ENCODE results near the gene MARCHF2. TPM values are rescaled to one million over a fixed set of nuclear protein-coding genes. Genes with fewer than 3 reads are reported as not detected.

The MARCHF2 gene
- total RNA-seq, 3 donors from 2014 or later (not counting 1 experiment from before 2014, with no cell fraction given), result 32.4 to 42.3 (median 37.2) TPM

GRCh38 chr19:8366961-8367326 is 46.2 kb upstream of the MARCHF2 start:
- H3K27ac Mint-ChIP-seq, result no peak overlapping the region
- no peak overlapping the region for H3K27ac ChIP-seq (ENCODE audit: low read length)
- peaks cover 6% of the 10 kb centered on the region for H3K27me3 ChIP-seq (ENCODE audit: control insufficient read depth, insufficient read depth, low read length)

GRCh38 chr19:8367327-8368001 is 45.6 kb upstream of the MARCHF2 start:
- peaks cover 8 to 20% of the 10 kb centered on the region in 2 donors for H3K27me3 Mint-ChIP-seq (ENCODE audit: low read depth in 2 of 2)
- H3K9me3 Mint-ChIP-seq, result no peaks in the 10 kb centered on the region
- peaks cover 6 to 17% of the 10 kb centered on the region in 2 donors for H3K4me1 Mint-ChIP-seq
- 26% methylated on average over 23 of the region's 23 CpGs for WGBS (ENCODE audit: insufficient coverage)
- H3K4me3 Mint-ChIP-seq, result no peak overlapping the region
- ATAC-seq (no peak), DNase-seq (no peak)
- Histone ChIP-seq H3K4me3 (ENCODE audit: low read length) (no peak overlapping the region), H3K4me1 (ENCODE audit: control insufficient read depth, insufficient read depth, low read length) (peaks cover 18% of the 10 kb centered on the region), H3K27ac (ENCODE audit: low read length) (no peak overlapping the region), H3K27me3 (ENCODE audit: control insufficient read depth, insufficient read depth, low read length) (peaks cover 6% of the 10 kb centered on the region), H3K9me3 (ENCODE audit: control insufficient read depth, insufficient read depth, low read length) (no peaks in the 10 kb centered on the region), H3K36me3 (ENCODE audit: control insufficient read depth, insufficient read depth, low read length) (no peaks in the 10 kb centered on the region)
- intact Hi-C loops (cut with micrococcal nuclease), result no loop called here
- TF ChIP-seq CTCF (IDR thresholded peaks at IDR 0.05), result no peak
- H3K36me3 Mint-ChIP-seq, result no peaks in the 10 kb centered on the region
- H3K27ac Mint-ChIP-seq, result no peak overlapping the region

More at GRCh38 chr19:8366961-8367326, 46.2 kb upstream of the MARCHF2 start:
- Mint-ChIP-seq H3K9me3 (no peaks in the 10 kb centered on the region), H3K27me3 (ENCODE audit: low read depth in 2 of 2) (peaks cover 8 to 20% of the 10 kb centered on the region in 2 donors), H3K36me3 (no peaks in the 10 kb centered on the region), H3K4me3 (no peak overlapping the region), H3K4me1 (peaks cover 6 to 17% of the 10 kb centered on the region in 2 donors)
- Histone ChIP-seq H3K4me1 (ENCODE audit: control insufficient read depth, insufficient read depth, low read length) (peaks cover 18% of the 10 kb centered on the region), H3K4me3 (ENCODE audit: low read length) (no peak overlapping the region), H3K36me3 (ENCODE audit: control insufficient read depth, insufficient read depth, low read length) (no peaks in the 10 kb centered on the region), H3K9me3 (ENCODE audit: control insufficient read depth, insufficient read depth, low read length) (no peaks in the 10 kb centered on the region)
- no peak for DNase-seq
- no peak for TF ChIP-seq CTCF (IDR thresholded peaks at IDR 0.05)
- no peak for ATAC-seq
- 87% methylated on average over 12 of the region's 13 CpGs for WGBS (ENCODE audit: insufficient coverage)
- intact Hi-C loops (cut with micrococcal nuclease), result no loop called here

GRCh38 chr19:8370176-8371010 is 42.7 kb upstream of the MARCHF2 start:
- 88% methylated on average over 16 of the region's 19 CpGs for WGBS (ENCODE audit: insufficient coverage)
- no peak for ATAC-seq

More at GRCh38 chr19:8370176-8371010, 42.7 kb upstream of the MARCHF2 start:
- H3K27ac ChIP-seq (ENCODE audit: low read length), result no peak overlapping the region
- no peak for TF ChIP-seq CTCF (IDR thresholded peaks at IDR 0.05)
- intact Hi-C loops (cut with micrococcal nuclease), result no loop called here
- Mint-ChIP-seq H3K36me3 (no peaks in the 10 kb centered on the region), H3K27ac (no peak overlapping the region), H3K9me3 (no peaks in the 10 kb centered on the region), H3K4me3 (no peak overlapping the region), H3K4me1 (peaks cover 0 to 3% of the 10 kb centered on the region in 2 donors), H3K27me3 (ENCODE audit: low read depth in 2 of 2) (peaks cover 6 to 15% of the 10 kb centered on the region in 2 donors)
- H3K9me3 ChIP-seq (ENCODE audit: control insufficient read depth, insufficient read depth, low read length), result no peaks in the 10 kb centered on the region
- no peak for DNase-seq
- no peaks in the 10 kb centered on the region for H3K4me1 ChIP-seq (ENCODE audit: control insufficient read depth, insufficient read depth, low read length)
- H3K4me3 ChIP-seq (ENCODE audit: low read length), result no peak overlapping the region
- no peaks in the 10 kb centered on the region for H3K36me3 ChIP-seq (ENCODE audit: control insufficient read depth, insufficient read depth, low read length)
- H3K27me3 ChIP-seq (ENCODE audit: control insufficient read depth, insufficient read depth, low read length), result peaks cover 3% of the 10 kb centered on the region
